Aorta (tissue), 5 donors: Measurements from ENCODE around the gene CASP3. TPM values are rescaled to one million over a fixed set of nuclear protein-coding genes. Genes with fewer than 3 reads are reported as not detected.
A peak's percentile ranks its signal among the peaks of the same experiment; 100 is the strongest.
"Not testable (repeated sequence)": the region's sequence is repeated elsewhere in the genome, so short reads cannot be mapped to it uniquely, and the experiment has no call there.

Experiments used
- ATAC-seq: fragments of 200-7000 bp; cut with Tn5 transposase; one replicate; pipeline ENCODE4 v1.9.1; 2022; ENCODE audit warnings: moderate library complexity; ENCODE audit not compliant: low FRiP score
- DNase-seq, 2 donors: peaks; one replicate each; pipeline ENCODE4 v3.0.0-alpha.2; 2020
- H3K27ac ChIP-seq, 2 donors: one replicate each; pipeline ENCODE4 v1.5.1; 2013; ENCODE audit warnings: low read length in 2 of 2, mild to moderate bottlenecking in 2 of 2, moderate library complexity in 2 of 2, control low read depth in 1 of 2, inconsistent platforms in 1 of 2, low read depth in 1 of 2
- H3K27me3 ChIP-seq, 2 donors: one replicate each; pipeline ENCODE4 v1.6.1; 2013; ENCODE audit warnings: control low read depth in 1 of 2, low read length in 1 of 2, mild to moderate bottlenecking in 1 of 2, moderate library complexity in 1 of 2; ENCODE audit not compliant: insufficient read depth in 2 of 2, control insufficient read depth in 1 of 2
- H3K36me3 ChIP-seq, 2 donors: one replicate each; pipeline ENCODE4 v1.6.1; 2013; ENCODE audit warnings: control low read depth in 1 of 2, low read length in 1 of 2, mild to moderate bottlenecking in 1 of 2; ENCODE audit not compliant: insufficient read depth in 2 of 2, control insufficient read depth in 1 of 2
- H3K4me1 ChIP-seq, 2 donors: one replicate each; pipeline ENCODE4 v1.6.1; 2013; ENCODE audit warnings: low read length in 2 of 2, control low read depth in 1 of 2, mild to moderate bottlenecking in 1 of 2, moderate library complexity in 1 of 2; ENCODE audit not compliant: insufficient read depth in 2 of 2, control insufficient read depth in 1 of 2
- H3K4me3 ChIP-seq, 2 donors: one replicate each; pipeline ENCODE4 v1.5.1; 2013; ENCODE audit warnings: low read length in 2 of 2, control low read depth in 1 of 2, mild to moderate bottlenecking in 1 of 2
- H3K9me3 ChIP-seq: one replicate; pipeline ENCODE4 v1.6.1; 2013; ENCODE audit warnings: mild to moderate bottlenecking, low read length; ENCODE audit not compliant: control insufficient read depth
- WGBS, 2 donors: extraction: QIAGEN DNeasy Blood & Tissue Kit; methylation state at CpG; one replicate each; pipeline ENCODE4 v1.1.7; 2013; 5-methylcytosine and 5-hydroxymethylcytosine counted together
- intact Hi-C, 2 donors: fragments of 100-400 bp; cut with DNase I; formaldehyde crosslinking; loops; one replicate each; pipeline versions ENCODE4 v1.14.2 to v1.15.0; 2022
- polyA plus RNA-seq, 2 donors: library from polyadenylated mRNA; stranded (reverse); fragments of 200-250 nt; gene quantifications; one replicate each; pipeline ENCODE4 v1.2.3, GENCODE V29; 2013
- total RNA-seq, 2 donors: library from RNA; stranded (reverse); fragmentation: NEBNext Ultra II Directional; extraction: Animal tissue kit (Norgen Biotek cat#: 25700); gene quantifications; one replicate each; pipeline ENCODE4 v1.2.1, GENCODE V29; 2021
- donor health status: healthy with polysubstance abuse.
- donor health status: Bipolar disorder and iron deficiency.
- donor health status: DM: no; HTN: no; CAD: no.
- donor health status: DM: no; HTN: no; CAD: no.
- donor health status: DM: yes; HTN: yes; CAD: no.

The CASP3 gene
- total and polyA plus RNA-seq, 4 donors, result 9.9 to 23.2 (median 18.6) TPM

DNA sequence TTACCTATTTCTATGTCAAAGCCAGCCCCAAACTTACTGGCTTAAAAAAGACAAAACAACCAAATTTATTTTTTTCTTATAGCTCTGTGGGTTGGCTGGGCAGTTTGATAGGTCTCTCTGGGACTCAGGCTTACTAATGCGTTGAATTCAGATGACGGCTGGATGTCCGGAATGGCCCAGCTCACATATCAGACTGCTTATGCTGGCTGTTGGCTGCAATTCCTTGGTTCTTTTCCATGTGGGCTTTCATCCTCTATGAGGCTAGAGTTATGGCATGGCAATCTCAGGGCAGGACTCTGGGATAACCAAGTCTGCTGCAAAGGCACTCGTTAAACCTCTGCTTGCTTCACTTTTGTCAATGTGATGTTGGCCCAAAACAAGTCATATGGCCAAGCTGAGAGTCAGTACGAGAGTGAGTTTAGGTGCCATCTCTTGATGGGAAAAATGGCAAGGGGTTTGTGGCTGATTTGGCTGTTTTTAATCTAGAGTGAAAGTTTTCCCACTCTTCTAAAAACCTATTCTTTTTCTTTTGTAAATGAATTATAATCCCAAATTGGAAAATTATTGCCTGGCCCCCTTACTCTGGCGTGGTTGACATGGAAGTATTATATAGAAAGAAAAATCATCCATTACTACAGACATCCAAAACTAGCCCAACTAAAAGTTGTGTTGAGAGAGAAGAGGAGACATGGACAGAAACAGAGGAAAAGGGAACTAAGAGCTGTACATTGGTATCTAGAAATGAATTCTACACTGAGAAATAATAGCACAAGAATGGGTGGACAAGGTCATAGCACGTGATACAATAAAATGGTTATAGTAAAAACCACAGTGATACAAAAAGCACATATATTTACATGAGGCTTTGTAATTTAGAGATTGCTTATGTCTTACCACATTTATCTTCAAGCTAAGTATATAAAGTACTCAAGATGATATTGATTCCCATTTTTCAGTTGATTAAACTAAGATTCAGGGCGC is 6.9 kb upstream of the CASP3 start:
- peak; percentile 56 for ATAC-seq
- H3K36me3 ChIP-seq, result peaks cover 0 to 3% of the 10 kb centered on the region in 2 donors
- DNase-seq, result peak in 1 of 2 donors; percentile 70
- peak overlapping the region in 1 of 2 donors; percentile 44 for H3K27ac ChIP-seq
- intact Hi-C loops, result no loop called here
- no peaks in the 10 kb centered on the region for H3K4me1 ChIP-seq
- no peaks in the 10 kb centered on the region for H3K27me3 ChIP-seq
- whole genome bisulfite sequencing, 2 donors, result 53 to 54% methylated on average over 8 of the region's 8 CpGs
- no peak overlapping the region for H3K4me3 ChIP-seq
- no peaks in the 10 kb centered on the region for H3K9me3 ChIP-seq

DNA sequence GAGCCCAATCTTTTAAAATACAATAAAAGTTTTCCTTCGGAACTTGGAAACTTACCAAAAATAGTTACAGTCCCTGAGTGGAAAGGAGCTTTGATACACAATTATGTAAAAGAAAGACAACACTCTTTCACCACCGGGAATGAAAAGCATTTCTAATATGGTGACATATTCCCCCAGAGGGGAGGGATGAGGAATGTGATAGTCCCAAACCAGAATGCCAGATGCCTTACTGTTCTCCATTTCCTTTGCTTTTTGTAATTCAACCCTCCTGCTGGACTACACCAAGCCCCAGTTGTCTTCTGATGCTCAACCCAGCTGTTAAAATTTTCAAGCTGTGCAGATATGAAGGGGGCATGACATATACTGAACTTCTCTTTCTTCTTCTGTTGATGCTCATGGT is 4.4 kb upstream of the CASP3 start:
- Histone ChIP-seq H3K4me3 (no peak overlapping the region), H3K4me1 (no peaks in the 10 kb centered on the region), H3K27ac (no peak overlapping the region), H3K36me3 (no peaks in the 10 kb centered on the region), H3K9me3 (no peaks in the 10 kb centered on the region), H3K27me3 (no peaks in the 10 kb centered on the region)
- no peak for ATAC-seq
- no peak for DNase-seq
- intact Hi-C loops, result no loop called here
- WGBS, 2 donors, result 20 to 22% methylated on average over 2 of the region's 2 CpGs

DNA sequence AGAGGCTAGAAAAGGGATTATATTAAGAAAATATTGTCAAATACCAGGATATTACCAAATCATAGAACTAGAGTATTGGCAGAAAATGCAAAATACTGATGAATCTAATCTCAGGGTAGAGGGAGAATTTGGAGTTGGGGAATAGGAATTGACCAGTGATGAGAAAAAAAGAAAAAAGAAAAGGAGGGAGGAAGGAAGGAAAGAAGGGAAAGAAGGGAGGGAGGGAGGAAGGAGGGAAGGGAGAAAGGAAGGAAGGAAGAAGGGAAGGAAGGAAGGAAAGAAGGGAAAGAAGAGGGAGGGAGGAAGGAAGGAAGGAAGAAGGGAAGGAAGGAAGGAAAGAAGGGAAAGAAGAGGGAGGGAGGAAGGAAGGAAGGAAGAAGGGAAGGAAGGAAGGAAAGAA is 3.4 kb upstream of the CASP3 start:
- H3K36me3 ChIP-seq, H3K9me3 ChIP-seq, H3K4me1 ChIP-seq, H3K4me3 ChIP-seq, intact Hi-C loops, H3K27me3 ChIP-seq, ATAC-seq, DNase-seq, H3K27ac ChIP-seq: not testable (repeated sequence)

DNA sequence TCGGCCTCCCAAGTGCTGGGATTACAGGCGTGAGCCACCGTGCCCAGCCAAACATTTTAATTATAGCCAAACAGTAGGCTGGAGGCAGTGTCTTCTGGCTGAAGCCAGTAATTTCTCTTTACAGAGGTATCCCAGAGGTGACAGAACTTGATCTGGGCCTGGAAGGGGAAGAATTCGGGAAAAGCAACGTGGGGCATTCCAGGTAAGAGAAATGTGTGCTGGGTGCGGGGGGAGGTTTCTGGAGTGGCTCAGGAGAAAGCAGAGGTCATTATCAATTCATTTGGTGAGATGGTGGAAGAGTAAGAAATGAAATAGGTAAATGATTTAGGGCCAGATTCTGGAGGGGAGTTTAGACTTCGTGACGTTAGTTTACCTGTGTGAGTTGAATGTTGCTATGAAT is 2.7 kb upstream of the CASP3 start:
- WGBS, 2 donors, result 92% methylated on average over 8 of the region's 8 CpGs

DNA sequence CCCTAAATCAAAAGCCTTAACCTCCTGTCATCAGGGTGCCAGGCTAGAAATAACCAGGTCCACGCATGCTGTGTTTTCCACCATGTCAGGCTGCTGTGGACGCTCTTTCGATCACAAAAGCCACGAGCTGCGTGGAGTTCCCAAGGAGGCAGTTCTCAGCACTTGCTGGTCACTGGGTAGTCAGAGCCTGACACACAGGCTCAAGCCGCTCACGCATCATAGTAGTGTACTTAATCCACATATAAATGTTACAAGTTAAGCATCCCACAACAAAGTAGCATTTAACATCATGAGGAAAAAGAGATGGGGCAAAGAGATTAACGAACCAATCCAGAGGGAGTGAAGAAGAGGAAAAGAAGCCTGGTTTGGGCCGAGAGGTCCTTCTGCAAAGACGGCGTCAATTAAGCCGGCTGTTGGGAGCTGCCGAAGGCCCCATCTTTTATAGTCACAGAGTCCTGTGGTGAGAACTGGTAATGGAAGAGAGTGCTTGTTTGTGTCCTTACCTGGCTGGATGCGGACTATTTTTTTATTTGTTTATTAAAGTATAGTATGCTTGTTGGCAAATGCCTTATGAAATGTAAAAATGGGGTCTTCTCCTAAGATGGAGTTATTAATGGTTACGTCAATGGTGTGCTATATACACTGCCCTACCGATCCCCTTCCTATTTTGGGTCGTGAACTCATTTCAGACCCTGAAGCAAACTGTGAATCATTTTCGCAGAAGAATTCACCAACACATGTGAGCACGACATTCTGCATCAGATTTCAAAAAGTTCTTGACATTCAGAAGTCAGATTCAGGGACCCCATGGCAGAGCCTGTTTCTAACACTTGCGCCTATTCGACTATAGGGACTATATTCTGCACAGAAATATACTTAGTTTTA is 966 bp upstream of the CASP3 start:
- DNase-seq, result no peak
- Histone ChIP-seq H3K4me3 (peak overlapping the region; percentile 50 to 70), H3K36me3 (no peaks in the 10 kb centered on the region), H3K4me1 (peaks cover 0 to 4% of the 10 kb centered on the region in 2 donors), H3K27me3 (no peaks in the 10 kb centered on the region), H3K9me3 (no peaks in the 10 kb centered on the region), H3K27ac (peak overlapping the region in 1 of 2 donors; percentile 46)
- intact Hi-C loops, result loop anchor here (2.0 to 10.0 kb wide), 5 partner anchors 82 to 178 kb away; partner anchors contain the start of genes IRF2 (in 2 of the 2) and CENPU (in 1 of the 2)
- ATAC-seq, result peak; percentile 36
- WGBS, 2 donors, result 24 to 28% methylated on average over 21 of the region's 21 CpGs

More for the DNA sequence above, 2.7 kb upstream of the CASP3 start:
- ATAC-seq (no peak), DNase-seq (no peak)
- no peaks in the 10 kb centered on the region for H3K9me3 ChIP-seq
- intact Hi-C loops, result no loop called here
- H3K27ac ChIP-seq, result no peak overlapping the region
- H3K4me3 ChIP-seq, result no peak overlapping the region
- no peaks in the 10 kb centered on the region for H3K27me3 ChIP-seq
- peaks cover 0 to 4% of the 10 kb centered on the region in 2 donors for H3K4me1 ChIP-seq
- no peaks in the 10 kb centered on the region for H3K36me3 ChIP-seq

DNA sequence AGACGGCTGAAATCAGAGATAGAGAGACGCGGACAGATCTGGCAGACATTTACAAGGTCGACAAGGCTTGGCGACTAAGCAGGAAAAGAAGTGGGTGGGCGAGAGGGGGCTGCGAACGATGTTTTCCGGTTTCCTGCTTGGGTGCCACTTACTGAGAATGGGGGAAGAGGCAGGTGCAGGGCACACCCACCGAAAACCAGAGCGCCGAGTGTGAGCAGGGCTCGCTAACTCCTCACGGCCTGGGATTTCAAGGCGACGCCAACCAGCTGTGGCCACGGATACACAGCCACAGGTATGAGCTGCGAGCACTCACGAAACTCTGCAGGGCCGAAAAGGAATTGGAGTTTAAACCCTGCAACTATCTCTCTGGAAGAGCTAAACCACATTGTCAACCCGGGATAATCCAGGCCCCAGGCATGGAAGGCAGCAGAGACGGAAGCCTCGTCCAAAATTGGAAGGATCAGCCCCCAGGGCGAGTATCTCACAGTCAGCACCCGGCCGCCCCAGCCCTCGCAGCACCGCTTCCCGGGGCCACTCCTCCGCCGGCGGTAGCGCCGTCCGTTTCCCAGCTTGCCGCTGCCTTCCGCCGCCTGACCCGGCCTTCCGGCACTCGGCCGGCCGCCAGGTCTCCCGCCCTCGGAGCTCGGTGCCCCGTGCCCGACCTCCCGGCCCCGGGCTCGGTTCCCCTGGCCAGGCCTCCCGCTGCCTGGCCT is 778 bp downstream of the CASP3 start:
- Histone ChIP-seq H3K9me3 (no peaks in the 10 kb centered on the region), H3K4me1 (peaks cover 0 to 4% of the 10 kb centered on the region in 2 donors), H3K27me3 (no peaks in the 10 kb centered on the region), H3K27ac (peak overlapping the region; percentile 95 to 97), H3K4me3 (peak overlapping the region; percentile 77 to 93), H3K36me3 (no peaks in the 10 kb centered on the region)
- intact Hi-C loops, result loop anchor here (2.0 to 10.0 kb wide), 5 partner anchors 84 to 176 kb away; partner anchors contain the start of genes IRF2 (in 2 of the 2) and CENPU (in 1 of the 2)
- 0 to 1% methylated on average over 49 to 52 of the region's 52 CpGs for WGBS, 2 donors
- DNase-seq (peak; percentile 84 to 89), ATAC-seq (peak; percentile 82)

DNA sequence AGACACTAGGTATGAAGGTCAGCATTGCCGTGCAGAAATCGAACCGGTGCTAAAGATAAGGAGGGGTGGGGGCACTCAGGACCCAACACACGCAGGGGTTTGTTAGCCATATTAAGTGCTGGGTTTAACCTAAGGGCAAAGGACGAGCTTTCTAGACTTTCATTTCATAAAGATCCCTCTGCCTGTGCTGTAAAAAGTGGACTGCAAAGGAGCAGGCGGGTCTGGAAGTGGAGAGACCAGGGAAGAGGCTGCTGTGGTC is 1.3 kb downstream of the CASP3 start:
- no peak for DNase-seq
- no peaks in the 10 kb centered on the region for H3K27me3 ChIP-seq
- WGBS, 2 donors, result 0 to 1% methylated on average over 6 of the region's 6 CpGs
- peak overlapping the region; percentile 95 to 97 for H3K27ac ChIP-seq
- no peaks in the 10 kb centered on the region for H3K36me3 ChIP-seq
- H3K9me3 ChIP-seq, result no peaks in the 10 kb centered on the region
- peak overlapping the region; percentile 77 to 93 for H3K4me3 ChIP-seq
- peaks cover 0 to 4% of the 10 kb centered on the region in 2 donors for H3K4me1 ChIP-seq
- no peak for ATAC-seq
- intact Hi-C loops, result loop anchor here (2.0 to 10.0 kb wide), 5 partner anchors 84 to 176 kb away; partner anchors contain the start of genes IRF2 (in 2 of the 2) and CENPU (in 1 of the 2)
